ENCODE results near the gene DBNL.

DBNL gene

DNA sequence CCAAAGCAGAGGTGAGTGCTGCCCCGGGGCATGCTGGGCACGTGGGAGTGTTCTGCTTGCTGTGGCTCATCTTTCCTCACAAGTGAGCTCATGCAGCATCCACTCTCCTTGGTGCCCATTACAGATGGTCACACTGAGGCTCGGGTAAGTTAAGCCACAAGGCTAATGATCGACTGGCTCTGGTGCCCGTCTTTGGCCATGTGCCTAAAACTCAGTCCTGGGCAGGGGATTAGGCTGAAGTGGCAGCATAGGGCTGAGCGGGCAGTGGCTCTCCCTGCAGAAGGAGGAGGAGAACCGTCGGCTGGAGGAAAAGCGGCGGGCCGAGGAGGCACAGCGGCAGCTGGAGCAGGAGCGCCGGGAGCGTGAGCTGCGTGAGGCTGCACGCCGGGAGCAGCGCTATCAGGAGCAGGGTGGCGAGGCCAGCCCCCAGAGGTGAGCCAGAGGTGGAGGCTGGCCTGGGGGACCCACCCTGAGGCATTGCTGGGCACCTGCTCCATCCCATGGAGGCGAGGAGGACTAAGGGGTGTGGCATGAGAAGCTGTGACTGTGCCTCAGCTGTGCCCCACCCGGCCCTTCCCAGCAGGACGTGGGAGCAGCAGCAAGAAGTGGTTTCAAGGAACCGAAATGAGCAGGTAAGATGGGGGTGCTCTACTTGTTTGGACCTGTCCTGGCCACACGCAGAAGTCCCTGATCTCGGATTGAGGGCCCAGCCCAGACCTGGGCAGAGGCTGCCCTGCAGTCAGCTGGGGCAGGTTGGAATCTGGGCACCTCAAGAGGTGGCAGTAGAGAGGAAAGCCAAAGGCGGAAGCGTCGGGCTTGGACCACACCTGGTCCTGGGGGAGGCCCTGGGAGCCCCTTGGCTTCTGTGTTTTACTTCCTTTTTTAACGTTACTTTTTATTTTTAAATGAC is 13.6 kb downstream of the DBNL start:
- FAIRE-seq (no peak), DNase-seq (ENCODE audit: insufficient read length, low spot score) (no peak)
- TF ChIP-seq POLR2A (IDR thresholded peaks at IDR 0.05; ENCODE audit: low read depth, low read length): no peak

DNA sequence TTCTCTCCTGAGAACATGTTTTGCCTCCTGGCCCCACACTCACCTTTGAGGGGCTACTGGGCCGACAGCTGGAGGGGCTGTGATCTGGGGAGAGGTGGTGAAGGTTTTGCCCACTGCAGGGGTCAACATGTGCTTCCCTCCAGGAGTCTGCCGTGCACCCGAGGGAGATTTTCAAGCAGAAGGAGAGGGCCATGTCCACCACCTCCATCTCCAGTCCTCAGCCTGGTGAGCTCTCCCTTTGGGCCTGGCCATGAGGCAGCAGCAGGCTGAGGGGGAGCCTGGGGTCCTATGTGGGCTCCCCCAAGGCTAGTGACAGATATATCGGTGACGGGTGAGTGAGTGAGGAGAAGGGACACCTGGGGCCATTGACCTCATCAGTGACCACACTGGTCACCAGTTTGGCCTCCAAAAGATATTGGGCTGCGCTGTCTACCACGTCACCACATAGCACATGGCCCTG is 14.3 kb downstream of the DBNL start:
- DNase-seq (ENCODE audit: insufficient read length, low spot score) (no peak), FAIRE-seq (no peak)
- no peak for TF ChIP-seq POLR2A (IDR thresholded peaks at IDR 0.05; ENCODE audit: low read depth, low read length)

DNA sequence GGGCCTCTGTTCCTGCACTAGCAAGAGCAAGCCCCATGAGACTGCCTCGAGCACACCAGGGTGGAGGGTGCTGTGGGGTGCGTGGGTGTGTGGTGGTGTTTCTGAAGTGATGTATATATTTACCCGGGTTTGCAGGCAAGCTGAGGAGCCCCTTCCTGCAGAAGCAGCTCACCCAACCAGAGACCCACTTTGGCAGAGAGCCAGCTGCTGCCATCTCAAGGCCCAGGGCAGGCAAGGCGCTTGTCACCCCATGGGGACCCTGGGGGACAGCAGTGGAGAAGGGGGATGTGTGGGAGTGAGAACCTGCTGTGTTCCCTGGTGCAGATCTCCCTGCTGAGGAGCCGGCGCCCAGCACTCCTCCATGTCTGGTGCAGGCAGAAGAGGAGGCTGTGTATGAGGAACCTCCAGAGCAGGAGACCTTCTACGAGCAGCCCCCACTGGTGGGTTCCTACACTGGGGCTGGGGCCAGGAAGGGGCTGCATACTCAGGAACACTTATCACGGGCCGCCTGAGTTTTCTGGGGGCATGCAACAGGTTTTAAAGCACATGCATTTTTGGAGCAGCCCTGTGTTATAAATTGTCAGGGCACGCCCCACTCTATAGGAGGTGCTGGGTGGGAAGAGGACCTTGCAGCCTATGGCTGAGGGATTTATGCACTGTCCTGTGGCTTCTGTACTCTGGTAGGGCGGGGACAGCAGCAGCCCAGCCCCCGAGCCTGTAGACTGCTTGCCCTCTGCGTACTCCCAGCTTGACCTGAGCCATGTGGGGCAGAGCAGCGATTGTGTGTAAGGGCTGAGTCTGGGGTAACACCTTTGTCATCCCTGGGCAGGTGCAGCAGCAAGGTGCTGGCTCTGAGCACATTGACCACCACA is 15.0 kb downstream of the DBNL start:
- no peak for DNase-seq (ENCODE audit: insufficient read length, low spot score)
- TF ChIP-seq POLR2A (IDR thresholded peaks at IDR 0.05; ENCODE audit: low read depth, low read length): no peak
- no peak for FAIRE-seq

DNA sequence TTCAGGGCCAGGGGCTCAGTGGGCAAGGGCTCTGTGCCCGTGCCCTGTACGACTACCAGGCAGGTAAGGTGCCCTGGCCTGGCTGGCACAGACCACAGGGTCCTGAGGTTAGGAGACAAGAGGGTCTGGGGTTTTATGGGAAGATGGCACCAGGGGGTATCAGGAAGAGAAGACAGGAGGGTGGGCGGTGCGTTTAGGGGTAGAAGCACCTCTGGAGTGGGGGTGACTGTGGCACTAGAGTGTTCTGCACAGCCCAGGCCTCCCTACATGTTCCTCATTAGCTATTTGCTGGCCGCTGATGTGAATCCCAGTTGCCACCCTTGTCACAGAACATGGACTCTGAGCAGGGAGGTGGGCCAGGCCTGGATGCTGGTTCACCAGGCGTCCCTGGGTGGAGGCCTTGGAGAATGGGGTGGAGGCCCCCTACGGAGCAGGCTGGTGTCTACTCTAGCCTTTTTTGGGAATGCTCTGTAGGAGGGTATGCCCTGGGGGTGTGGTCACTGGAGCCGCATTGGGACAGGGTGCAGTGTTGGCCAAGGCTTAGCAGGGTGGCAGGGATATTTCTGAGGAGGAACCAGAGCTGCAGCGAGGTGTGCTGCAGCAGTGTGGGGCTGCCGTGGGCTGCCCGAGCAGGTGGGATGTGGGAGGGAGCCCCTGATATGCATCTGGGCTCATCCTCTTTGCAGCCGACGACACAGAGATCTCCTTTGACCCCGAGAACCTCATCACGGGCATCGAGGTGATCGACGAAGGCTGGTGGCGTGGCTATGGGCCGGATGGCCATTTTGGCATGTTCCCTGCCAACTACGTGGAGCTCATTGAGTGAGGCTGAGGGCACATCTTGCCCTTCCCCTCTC is 15.8 kb downstream of the DBNL start:
- no peak for TF ChIP-seq POLR2A (IDR thresholded peaks at IDR 0.05; ENCODE audit: low read depth, low read length)
- FAIRE-seq (no peak), DNase-seq (ENCODE audit: insufficient read length, low spot score) (no peak)

DNA sequence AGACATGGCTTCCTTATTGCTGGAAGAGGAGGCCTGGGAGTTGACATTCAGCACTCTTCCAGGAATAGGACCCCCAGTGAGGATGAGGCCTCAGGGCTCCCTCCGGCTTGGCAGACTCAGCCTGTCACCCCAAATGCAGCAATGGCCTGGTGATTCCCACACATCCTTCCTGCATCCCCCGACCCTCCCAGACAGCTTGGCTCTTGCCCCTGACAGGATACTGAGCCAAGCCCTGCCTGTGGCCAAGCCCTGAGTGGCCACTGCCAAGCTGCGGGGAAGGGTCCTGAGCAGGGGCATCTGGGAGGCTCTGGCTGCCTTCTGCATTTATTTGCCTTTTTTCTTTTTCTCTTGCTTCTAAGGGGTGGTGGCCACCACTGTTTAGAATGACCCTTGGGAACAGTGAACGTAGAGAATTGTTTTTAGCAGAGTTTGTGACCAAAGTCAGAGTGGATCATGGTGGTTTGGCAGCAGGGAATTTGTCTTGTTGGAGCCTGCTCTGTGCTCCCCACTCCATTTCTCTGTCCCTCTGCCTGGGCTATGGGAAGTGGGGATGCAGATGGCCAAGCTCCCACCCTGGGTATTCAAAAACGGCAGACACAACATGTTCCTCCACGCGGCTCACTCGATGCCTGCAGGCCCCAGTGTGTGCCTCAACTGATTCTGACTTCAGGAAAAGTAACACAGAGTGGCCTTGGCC is 16.6 kb downstream of the DBNL start:
- no peak for FAIRE-seq
- no peak for TF ChIP-seq POLR2A (IDR thresholded peaks at IDR 0.05; ENCODE audit: low read depth, low read length)

DNA sequence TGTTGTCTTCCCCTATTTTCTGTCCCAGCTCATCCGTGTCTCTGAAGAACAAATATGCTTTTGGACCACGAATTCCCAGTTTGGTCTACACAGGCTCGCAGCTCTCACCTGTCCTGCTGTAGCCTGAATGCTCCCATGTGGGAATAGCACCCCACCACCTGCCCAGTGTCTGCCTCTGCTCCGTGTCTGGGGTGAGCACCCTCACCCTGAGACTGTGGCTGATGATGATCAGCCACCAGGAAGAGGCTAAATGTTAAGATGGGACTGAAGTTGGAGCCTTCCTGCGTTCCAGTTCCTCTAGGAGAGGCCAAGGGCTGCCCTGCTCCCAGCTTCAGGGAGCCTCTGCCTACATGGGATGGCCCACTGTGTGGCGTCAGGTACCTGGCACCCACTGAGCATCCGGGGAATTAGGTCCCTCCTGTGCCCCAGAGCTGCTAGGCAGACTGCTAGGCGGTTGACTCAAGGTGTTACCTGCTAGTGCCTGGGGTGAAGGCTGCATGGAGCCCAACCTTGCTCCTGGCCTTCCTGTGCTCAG is 17.2 kb downstream of the DBNL start:
- FAIRE-seq (no peak), DNase-seq (ENCODE audit: insufficient read length, low spot score) (no peak)
- no peak for TF ChIP-seq POLR2A (IDR thresholded peaks at IDR 0.05; ENCODE audit: low read depth, low read length)

More for the DNA sequence above, 16.6 kb downstream of the DBNL start:
- DNase-seq (ENCODE audit: insufficient read length, low spot score): no peak

DNA sequence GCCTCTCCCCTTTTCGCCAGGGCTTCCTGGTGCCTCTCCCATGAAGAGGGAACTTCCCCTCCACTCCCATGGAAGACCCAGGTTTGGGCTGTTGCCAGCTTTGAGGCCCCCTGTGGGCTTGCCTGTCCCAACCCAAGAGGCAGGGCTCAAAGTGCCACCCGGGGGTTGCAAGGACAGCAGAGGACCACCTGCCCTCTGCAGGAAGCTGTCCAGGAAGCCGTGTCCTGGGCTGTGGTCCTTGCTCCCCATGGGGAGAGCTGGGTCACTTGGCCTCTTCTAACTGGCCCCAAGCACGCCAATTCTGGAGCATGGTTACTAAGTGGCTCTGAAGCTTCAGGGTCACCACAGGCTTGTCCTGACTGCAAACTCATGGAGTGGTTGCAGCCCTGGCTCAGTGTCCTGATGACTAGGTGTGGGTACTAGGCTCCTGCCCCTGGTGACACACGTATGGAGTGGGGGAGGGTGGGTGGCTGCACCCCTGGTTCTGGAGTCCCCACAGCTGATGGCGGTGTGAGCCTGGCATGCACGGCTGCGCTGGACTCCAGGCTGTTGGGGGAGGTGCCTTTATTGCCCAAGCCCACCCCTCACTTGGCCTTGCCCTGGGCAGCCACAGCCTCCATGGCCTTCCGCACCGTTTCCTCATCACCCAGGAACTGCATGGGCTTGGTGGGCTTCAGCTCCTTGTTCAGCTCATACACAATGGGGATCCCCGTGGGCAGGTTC is 17.8 kb downstream of the DBNL start:
- DNase-seq (ENCODE audit: insufficient read length, low spot score) (no peak), FAIRE-seq (no peak)

DNA sequence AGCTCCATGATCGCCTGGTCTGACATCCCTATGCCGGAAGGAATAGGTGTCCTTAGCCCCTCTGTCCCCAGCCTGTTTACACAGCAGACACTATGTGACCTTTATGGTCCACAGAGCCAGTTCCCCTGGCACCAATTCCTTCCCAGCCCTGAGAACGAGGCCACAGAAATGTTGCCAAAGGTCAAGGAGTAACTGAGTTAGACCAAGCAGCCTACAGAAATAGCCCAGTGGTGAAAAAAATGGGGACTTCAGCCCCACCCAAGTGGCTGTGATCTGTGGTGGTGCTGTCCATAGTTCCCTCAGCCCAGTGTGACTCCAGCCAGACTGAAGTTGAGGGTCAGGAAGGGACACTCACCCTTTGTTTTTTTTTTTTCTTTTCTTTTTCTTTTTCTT is 18.4 kb downstream of the DBNL start:
- no peak for DNase-seq (ENCODE audit: insufficient read length, low spot score)
- no peak for FAIRE-seq
- no peak for TF ChIP-seq POLR2A (IDR thresholded peaks at IDR 0.05; ENCODE audit: low read depth, low read length)

More for the DNA sequence above, 17.8 kb downstream of the DBNL start:
- TF ChIP-seq POLR2A (IDR thresholded peaks at IDR 0.05; ENCODE audit: low read depth, low read length): no peak

DNA sequence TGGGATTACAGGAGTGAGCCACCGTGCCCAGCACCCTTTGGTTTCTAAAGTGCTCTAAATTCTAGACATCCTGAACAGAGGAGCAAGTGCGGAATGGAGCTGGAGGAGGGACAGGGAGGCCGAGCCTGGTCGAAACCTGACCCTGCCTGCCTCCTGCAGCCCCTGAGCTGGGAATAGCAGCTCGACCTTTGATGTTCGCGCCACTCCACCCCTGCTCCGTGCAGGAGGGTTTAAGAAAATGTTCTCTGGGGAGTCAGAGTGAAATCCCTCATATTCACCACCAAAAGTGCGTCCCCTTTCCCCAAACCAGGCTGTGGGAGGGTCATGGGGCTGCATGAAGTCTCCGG is 19.0 kb downstream of the DBNL start:
- no peak for TF ChIP-seq POLR2A (IDR thresholded peaks at IDR 0.05; ENCODE audit: low read depth, low read length)
- FAIRE-seq (no peak), DNase-seq (ENCODE audit: insufficient read length, low spot score) (no peak)

DNA sequence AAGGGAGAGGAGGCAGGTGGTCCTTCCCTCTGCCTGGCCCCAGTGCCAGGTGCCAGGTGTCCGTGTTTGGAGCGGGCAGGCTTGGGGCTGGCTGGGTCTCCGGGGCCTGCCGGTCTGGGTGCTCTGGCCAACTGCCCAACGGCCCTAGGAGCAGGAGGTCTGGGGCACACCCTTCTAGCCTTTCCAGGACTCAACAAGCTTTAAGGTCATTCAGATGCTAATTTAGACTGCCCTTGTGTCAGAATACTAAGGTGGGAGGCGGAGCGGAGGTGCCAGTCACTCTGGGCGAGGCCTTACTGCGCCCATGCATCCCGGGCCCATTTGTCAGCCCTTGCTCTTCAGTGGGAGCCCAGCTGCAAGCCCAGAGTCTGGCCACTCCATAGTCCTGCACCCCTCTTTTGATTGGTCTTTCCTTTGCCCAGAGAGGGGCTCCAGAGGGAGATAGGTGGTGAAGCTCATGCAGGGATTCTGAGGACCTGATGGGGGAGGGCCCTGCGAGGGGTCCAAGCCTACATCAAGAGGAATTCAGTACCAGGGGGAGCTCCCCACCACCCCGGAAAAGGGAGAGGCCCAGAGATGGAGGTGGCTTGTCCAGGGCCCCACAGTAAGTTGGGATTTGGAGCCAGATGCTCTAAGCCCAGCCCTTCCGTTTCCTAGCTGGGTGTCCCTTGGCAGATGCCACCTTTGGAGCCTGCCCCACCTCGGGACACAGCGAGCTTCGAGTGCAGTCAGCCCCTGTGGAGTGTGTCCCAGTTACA is 19.6 kb downstream of the DBNL start:
- DNase-seq (ENCODE audit: insufficient read length, low spot score): no peak
- FAIRE-seq: no peak
- no peak for TF ChIP-seq POLR2A (IDR thresholded peaks at IDR 0.05; ENCODE audit: low read depth, low read length)

DNA sequence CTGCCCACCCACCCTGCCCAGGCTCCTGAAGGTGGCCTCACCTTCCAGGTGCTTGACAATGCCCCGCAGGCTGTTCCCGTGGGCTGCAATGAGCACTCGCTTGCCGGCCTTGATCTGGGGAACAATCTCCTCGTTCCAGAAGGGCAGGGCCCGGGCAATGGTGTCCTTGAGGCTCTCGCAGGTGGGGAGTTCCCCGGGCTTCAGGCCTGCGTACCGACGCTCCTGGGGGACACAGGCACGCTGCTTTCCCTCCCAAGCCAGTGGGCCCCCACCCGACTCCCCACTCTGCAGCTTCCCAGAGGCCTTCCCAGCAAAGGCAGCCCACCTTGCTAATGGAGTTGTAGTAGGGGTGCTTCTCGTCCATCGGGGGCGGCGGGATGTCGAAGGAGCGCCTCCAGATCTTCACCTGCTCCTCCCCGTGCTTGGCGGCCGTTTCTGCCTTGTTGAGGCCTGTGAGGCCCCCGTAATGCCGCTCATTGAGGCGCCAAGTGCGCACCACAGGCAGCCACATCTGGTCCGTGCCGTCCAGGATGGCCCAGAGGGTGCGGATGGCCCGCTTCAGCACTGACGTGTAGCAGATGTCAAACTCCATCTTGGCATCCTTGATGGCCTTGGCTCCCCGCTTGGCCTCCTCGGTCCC is 20.4 kb downstream of the DBNL start:
- no peak for TF ChIP-seq POLR2A (IDR thresholded peaks at IDR 0.05; ENCODE audit: low read depth, low read length)
- DNase-seq (ENCODE audit: insufficient read length, low spot score) (no peak), FAIRE-seq (no peak)

All from H54 (cell line).